COLO668 (cell line): ENCODE data around the gene UXS1.

Experiments used
- DNase-seq: peaks from one replicate; lab custom pipeline; 2025; ENCODE audit not compliant: unreplicated experiment; lab: John Stamatoyannopoulos, UW

Gene UXS1

DNA sequence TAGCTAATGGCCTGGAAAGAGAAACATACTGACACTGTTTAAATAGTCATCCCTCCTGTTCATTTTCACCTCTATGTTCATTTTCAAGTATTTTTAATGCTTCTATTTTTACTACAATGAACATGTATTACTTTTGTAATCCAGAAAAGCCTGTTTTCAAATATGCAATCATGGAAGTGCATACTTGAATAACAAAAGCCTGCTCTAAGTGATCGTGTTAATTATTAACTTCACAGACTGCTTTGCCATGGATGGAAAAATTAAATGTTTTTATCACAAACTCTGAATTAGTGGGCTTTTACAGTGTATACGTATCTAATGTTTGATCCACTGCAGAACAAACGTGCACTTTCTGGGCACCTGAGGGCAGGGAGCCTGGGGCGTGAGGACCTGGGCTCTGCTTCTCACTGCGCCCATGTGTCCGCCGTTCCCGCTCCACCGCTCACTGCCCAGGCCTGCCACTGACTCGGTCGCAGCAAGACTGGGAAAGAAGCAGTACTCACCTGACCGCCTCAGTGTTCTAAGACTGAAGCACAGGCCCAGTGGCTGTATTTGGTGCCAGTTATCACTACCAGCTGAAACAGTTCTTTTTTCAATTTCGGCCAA lies 80.6 kb downstream of the UXS1 start:
- DNase-seq, result peak; percentile 62

DNA sequence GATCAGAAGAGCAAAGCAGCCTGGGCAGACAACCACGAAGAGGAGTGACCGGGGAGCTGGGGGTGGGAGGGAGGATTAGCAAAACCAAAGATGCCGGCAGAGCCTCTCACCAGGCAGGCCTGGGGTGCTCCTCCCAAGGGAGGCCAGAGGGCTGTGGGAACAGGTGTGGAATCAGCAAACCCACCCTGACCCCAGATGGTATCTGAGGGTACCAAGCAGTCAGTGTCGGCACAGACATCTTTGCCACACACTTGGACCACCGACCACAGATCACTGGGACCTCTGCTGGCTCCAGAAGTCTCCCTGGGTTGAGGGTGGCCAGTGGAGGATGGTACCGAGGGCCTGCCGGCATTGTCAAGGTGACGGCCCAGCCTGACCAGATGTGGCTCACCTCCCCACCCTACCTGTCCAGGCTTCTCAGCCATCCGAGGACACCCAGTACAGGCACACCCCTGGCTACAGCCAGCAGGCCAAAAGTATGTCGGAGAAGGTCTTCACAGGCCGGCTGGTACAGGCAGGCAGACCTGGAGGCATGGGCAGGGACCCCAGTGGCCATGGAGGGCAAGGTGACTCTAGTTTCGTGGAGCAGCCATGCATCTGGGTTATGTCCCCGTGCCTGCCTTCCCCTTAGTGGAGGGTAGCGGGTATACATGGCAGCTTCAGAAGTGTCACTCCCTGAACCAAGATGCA lies 82.1 kb downstream of the UXS1 start:
- DNase-seq, result no peak

DNA sequence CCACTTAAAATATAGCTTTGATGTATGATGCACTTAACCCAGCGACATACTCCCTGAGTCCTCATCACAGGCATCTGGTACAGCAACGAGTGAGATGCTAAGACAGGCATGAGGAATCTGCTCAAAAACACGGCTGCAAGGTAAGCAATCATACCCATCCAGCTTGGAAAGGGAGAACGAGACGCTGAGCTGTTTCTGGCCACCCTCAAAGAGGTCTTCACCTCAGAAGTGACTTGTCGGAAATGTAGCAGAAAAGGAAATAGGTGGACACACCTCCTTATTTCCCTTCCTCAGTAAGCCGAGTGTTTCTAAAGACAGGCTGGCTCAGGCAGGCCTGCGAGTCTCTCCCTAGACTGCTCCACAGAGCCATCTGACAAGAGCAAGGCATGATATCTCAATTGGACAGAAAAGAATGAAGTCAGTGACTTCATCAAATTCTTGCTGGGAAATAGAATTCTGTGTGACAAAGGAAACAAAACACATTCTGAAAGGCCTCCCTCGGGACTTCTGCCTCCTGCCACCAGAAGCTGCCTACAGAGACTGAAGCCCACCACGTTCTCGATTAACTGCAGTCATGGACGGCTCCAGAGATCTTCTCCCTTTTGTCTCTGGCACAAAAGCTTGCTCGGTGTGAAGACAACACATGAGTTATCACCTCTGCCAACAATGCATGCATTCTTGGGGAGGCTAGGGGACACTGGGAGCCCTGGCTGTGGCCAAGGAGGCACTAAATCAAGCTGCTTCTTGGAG lies 84.3 kb downstream of the UXS1 start:
- DNase-seq, result no peak

DNA sequence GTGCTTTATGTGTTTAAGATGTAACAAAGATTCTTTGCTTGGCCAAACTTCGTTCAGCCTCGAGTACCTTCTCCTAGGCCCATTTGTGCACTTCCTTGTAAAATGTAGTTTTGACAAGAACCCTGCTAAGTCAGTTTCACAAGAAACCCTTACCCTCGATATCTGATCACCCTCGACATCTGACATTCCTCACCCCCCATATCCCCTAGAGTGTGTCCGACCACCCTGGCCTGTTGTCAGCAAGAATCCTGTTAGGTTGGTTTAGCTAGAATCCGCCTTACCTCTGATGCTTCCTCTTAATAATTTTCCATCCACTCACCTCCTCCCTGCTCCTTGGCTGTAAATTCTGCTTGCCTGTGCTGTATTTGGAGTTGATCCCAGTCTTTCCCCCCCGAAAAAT lies 85.3 kb downstream of the UXS1 start:
- no peak for DNase-seq

DNA sequence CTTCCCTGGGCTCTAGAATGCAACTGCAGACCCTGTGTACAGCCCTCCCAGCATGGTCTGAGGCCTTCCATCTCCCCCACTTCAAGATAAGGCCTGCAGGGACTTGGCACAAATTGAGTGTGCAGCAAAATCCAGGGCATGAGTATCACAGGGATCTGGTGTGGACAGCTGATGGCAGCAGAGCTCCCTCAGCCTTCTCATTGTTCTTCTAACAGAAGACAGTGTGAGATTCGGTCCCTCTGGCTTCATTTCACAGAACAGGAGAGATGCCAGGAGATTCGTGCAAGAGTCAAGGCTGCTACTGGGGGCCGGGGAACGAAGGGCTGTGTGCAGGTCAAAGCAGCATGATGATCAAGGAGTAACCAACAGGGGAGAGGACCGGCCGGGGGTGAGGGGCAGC lies 85.8 kb downstream of the UXS1 start:
- no peak for DNase-seq

DNA sequence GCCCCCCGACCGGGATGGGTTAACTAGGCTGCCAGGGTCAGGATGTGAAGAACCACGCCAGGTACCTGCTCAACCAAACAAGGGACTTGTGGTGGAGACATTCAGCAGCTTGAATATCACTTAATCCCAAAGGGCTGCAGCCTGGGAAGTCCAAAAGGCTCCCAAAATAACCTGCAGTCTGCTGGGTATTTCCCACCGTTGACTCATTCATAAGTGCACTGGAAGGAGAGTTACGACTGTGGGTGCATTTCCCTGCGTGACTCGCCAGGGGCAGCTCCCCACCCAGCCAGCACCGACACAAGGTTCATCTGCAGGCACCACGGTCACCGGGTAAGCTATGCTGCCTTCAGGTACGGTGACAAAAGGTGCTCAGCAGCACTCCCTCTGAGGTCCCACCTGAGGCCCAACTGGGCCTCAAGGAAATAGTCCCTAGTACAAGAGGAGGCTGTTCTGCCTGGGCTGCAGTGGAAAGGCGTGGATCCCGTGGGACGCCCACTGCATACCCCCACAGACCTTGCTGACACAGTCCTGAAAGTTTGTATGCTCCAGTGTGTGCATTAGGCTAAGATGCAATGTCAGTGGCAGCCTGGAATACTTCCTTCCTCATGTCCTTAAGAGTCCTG lies 86.5 kb downstream of the UXS1 start:
- no peak for DNase-seq

DNA sequence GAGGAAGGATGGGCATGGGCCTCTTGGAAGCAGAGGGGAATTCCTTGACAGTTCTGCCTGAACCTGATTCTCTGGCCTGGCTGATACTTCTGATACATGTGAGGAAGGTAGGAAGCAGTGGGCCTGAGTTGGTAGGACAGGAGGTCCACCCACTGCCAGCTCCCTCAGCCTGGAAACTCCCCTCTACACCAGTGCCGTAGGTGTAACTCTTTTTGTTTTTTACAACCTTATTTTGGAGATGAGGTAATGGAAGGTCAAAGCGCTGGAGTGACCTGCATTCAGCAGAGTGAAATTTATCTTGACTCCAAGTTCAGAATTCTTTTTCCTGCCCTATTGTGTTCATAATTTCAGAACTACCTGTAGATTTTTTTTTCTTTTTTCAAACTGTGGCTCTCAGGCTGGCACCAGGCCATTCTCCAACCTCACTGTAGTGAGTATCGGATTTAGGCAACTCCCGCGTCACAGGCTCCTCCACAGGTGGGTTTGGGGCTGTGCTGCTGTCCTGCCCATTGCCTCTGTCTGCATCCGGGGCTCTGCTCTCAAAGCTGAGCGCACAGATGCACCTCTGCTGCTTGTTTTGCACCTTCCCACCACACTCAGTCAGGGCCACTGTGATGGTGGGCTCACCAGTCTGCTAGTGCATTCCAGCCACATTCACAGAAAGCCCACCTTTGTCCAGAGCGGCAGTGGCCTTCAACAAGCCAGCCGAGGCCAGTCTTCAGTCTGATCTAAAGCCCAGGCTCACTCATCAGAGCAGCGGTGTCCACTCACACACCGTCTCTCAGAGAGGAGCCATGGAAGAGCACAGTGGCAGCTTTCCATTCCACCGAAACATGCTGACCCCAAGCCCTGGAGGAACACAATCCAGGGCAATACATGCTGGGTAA lies 87.2 kb downstream of the UXS1 start:
- DNase-seq, result no peak

DNA sequence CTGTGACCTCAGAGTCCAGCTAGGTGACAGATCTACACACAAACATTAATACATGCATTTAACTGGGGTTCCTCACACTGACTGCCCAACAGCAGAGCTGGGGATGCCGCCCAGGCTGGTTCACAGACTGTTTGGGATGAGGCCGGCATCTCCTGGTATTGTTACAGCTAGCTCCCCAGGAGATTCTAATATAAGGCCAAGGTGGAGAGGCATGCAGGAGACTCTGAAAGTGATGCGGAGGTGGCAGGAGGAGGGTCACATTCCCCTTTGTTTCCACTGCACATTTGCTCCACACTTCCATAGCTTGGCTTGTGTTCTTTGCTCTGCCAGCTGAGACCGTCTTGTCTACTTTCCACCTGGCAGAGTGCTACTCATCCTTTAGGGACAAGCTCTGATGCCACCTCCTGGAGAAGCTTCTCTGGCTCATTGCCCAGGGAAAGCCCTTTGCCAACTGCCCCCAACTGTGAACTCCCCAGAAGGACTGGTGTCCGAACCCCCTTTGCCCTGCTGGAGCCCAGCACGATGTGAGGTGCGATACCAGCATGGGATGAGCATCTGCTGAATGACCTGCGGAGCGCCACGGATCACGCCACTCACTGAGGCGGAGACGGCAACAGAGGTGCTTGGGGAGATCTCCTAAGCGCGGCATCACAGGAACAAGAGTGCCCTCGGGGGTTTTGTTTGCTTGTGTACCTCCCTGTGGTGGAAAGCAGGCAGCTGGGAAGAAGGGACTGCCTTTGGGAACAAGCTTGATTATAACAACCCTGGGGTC lies 88.8 kb downstream of the UXS1 start:
- DNase-seq, result no peak

DNA sequence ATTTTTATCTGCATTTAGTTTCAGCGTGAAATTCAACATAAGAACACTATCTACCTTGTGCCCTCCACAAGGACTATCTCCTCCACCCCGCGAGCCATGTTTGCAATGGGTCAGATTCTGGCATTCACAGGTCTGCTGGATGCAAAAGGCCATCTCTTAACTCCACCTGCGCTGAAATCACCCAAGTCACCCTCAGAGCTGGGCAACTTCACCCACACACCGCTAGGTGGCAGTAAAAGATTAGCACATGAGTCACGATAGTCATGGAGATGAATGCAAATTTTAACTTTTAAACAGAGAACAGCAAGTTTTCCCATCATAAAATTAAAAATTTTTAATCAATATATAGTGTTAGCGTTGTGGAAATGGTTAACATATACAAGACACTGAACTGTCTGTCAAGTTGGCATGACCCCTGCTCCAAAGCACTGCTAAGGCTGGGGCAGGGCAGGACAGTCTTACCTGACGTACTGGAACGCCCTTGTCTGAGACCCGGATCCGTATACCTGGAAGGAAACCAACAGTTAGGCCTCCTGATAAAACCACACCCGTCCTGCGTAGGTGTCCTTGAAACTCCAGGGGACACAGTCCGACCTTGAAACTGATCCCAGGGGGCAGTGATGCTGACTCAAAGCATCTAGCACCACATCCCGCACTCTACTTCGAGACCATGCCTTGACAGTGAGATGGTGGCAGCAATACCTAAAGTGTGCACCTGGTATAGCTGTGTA lies 89.6 kb downstream of the UXS1 start:
- DNase-seq, result peak; percentile 54

DNA sequence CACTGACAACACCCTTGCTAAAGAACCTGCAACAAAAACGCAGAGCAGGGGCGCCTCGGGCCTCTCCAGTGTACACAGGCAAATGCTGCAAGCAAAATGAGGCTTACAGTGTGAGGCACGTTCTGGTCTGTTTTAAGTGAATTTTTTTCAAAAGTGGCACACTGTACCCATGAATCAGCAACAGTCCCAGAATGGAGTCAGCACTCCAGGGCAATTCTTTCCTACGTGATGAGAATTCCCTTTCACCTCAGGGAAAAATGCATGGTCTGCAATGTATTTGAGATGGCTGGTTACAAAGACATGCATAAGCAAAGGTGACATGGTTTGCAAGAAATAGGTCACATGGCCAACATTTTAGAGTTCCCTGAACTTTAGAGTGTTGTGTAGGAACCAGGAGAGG lies 94.4 kb downstream of the UXS1 start:
- DNase-seq, result no peak

DNA sequence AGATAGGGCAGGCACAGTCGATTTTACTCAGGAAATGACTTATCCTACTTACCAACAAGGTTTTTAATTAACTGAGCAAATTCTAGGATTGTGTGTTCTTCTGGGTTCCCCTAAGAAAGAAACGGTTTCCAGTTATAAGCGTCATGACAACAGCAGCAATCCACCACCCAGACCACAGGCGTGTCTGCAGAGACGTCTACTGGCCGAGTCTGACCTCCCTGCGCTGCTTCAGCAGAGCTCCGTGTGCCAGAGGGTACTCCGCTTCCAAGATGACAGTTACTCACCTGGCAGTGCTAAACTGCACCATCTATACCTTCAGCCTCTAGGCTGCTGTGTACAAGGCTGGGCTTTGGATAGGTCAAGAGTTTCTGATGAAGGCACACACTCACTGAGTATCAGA lies 95.4 kb downstream of the UXS1 start:
- no peak for DNase-seq

DNA sequence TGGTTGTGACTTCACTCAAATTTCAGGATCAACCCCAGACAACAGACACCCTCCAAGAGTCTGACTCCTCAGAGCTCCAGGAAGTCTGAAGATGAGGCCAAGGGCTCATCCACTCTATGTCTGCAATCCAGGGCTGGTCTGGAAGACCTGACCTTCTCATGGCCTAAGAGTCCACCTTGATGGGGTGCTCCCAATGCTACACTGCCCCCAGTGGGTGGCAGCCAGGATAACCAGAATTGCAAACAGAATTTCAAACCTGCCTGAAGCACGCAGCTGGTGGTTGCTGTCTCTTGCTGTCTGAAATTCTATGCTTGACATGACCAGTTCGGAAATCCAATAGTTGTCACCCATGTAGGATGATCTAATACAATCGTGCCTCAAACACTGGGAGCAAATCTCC lies 96.0 kb downstream of the UXS1 start:
- no peak for DNase-seq

DNA sequence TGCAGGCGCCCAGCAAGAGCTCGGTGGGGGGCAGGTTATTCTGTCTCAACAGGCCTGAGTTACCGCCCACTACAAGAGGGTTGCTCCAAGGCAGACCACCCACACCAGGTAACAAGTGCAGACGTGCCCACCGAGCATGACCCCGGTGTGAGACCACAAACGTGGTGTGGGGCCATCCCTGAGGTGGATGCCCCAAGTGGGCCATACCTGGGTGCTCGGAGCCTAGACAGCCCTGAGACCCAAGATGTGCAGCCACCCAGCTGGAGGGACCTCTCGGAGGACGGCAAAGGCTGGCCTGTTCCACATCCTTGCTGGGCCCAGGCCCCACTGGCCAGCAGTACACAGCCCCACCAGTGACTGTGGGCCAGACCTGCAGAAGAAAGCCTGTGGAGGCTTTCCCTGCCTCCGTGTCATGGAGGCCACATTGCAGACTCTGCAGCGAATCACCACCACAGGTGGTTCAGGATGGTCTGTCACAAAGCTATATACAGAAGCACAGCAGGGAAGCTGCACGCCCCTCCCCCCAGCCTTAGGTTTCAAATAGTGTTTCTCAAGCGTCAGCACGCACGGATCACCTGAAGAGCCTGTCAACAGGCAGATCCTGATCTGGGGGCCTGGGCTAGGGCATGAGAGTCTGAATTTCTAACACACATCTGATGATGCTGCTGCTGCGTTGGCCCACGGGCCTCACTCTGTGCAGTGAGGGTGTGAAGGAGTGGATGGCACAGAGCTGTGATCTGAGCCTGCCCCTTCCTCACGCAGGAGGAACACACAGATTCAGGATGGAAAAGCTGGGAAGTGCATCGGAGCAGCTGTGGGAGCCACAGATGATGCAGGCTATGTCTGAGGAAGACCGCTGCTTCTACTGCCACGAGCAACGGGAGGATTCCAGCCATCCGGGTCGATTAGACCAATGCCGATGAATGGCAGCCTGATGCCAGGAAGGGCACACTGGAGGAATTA lies 96.8 kb downstream of the UXS1 start:
- DNase-seq, result no peak

DNA sequence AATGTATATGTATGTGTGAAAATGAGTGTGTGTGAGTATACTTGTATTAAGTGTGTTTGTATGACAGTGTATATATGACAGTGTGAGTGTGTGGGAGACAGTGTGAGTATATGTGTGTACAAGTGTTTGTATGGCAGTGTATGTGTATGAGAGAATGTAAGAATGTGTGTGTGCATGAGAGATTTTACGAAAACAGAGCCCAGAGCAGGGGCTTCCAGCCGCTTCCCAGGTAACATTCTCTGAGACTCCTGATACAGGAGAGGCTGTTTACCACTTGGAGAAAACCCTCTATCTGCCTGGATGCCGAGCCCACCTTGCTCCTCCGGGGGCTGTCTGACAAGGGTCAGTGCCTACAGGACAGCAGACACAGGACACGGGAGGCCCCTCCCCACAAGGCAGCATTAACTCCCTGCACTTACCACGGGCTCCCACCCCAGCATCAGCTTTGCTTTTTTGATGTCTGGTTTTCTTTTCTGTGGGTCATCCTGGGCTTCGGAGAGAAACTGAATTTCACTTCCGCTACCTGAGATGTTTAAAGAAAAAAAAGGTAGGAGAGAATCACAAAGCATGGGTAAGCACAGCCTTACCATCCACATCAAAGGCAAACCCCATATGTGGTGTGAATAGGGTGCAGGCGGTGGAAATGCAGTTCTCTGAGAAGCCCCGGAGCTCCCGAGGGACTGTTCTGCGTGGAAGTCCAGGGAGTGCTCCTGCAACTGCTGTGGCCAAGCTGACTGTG lies 97.6 kb downstream of the UXS1 start:
- DNase-seq, result no peak

DNA sequence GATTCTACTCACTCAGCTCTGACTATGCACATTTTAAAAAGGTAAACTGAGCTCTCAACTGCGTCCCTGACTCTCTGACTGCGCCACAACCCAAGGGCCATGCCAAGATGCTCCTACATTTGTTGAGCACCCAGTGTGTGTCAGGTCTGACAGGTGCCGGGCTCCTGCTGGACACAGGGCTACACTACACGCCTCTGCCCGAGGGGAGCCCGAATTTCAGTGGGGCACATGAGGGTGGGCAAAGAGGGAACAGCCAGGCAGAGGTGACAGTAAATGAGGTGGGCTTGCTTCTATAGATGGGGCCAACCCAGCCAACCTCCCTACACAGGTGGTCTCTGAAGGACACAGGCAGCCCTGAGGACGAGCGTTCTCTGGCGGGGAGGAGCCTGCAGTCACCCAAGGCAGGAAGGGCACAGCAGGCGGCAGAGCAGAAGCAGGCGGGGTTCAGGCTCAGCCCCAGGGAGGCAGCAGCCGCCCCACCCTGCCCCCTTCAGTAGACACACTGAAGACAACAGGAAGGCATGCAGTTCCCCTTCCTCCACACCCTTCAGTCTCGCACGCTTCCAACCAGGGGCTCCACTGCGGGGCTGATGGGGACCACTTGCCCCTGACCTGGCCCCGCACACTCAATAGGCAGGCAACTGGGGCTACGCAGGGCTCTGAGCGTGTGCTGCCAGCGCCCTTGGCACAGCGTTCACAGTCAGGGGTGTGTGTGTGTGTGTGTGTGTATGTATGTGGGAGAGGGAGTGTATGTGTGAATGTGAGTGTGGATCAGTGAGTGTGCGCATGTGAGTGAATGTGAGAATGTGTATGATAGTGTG lies 98.4 kb downstream of the UXS1 start:
- DNase-seq, result no peak

DNA sequence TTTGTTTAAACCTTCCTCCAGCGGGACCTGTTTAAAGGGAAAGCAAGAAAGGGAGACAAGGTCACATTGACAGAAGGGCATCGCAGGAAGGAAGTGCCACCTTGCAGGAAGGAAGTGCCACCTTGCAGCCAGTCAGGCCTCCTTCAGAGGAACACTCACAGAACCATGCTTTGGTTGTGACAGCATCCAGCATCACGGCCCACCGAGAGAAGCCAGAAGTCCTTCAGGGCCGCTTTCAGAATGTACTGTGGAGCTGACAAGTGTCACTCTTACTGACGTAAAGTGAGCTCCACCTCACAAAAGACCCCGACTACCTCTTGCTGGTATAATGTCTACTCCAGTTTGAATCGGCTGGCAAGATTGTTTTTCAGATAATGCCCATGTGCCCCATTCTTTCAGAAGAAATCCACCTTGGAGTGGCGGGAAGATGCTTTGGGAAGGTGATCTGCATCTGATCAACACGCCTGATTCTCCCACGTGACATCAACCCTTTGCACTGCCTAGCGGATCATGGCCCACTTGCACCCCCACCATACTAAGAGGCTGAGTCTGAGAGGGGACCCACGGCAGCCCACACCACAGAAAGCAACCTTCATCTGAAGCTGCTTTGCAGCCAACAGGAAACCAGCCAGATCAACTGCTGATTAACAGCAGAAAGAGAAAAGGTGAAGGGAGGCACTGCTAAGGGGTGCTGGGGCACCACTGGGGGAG lies 99.8 kb downstream of the UXS1 start:
- no peak for DNase-seq
